DMS 273 (cell line): ENCODE data around the gene FARP1.

Source experiments
- DNase-seq: peaks from one replicate; lab custom pipeline; 2025; ENCODE audit not compliant: unreplicated experiment; lab: John Stamatoyannopoulos, UW

Gene FARP1

DNA sequence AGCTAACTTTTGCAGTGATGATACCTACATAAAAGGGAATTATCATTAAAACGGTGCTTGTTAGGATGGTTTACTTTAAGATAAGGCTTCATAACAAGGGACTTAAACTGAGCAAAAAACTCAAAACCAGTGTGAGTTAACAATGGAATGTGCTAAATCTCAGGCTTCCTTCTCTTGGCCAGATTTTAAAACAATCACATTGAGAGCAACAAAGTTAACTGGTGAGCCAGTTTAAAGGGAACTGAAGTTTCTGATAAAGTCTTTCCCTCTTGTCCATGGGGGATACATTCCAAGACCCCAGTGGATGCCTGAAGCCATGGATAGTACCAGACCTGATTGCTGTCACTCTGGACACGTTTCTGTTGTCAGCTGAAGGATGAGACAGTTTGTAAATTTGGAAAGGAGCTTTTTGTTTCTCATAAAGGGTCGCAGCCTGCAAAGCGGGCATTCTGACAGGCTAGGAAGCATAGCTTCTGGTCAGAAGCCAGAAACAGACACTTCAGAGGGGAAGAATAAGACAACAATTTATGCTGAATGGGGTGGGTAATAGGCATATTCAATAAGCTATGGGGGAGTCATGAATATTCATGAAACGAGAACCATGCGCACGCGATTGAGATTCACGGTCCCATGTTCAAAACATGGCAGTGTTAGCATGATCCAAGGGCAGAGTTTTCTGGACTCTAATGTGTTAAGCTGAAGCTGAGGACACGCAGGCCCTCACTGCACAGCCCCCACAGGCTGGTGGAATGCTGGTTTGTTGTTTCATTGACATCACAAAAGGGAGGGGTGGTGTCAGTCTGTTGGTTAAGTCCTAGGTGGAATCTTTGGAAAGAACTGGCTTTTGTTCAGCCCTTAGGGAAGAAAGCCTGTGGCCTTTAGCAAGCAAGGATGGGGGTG, 184.7 kb downstream of the FARP1 start:
- DNase-seq: no peak

DNA sequence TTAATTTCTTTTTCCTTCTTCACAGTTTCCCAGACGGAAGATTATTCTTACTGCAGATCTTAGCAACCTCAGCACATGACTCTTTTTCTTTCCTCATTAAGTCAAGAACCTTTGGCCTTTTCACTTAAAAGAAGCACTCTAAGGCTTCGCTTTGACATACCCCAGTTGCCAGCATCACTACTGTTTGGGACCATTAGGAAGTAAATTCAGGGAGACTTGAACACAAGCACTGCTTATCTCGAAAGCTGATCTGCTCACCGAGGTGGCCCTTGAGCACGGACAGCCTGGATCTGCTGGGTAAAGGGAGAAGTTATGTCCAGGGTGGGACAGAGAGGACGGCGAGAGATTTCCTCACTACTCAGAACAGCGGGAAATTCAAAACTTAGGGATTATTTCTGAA, 185.6 kb downstream of the FARP1 start:
- DNase-seq: no peak

DNA sequence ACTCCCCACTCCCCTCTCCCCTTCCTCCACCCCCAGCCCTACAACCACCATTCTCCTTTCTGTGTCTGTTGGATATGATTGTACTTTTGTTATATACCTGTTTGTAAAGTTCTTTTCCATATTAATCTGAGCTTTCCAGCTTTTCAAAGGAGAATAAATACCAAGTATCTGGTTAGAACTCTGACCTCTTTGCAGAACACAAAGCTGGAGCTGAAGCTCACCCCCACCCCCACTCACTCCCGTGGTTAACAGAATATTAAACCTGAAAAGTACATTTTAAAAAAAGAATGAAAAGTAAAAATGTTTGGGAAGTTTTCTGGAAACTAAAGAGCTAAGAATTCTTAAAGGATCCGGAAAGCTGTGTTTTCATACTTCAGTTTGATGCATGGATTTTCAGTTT, 189.3 kb downstream of the FARP1 start:
- no peak for DNase-seq

DNA sequence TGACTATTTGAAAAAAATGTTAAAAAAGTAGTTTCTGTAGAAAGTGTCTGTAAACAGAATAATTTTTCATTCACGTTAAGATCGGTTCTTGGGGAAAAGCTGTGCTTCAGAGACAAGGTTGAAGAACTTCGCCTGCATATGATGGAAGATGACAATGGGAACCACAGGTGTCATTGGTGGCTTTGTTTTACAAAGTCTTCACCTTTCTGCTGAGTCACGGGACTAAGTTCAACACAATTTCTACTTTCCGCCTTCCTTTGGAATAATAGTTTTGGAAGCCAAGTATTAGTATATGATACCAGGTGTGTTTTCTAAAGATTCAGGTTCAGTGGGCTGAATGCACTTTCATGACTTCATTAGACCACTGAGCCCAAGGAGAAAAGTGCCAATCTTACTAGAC, 189.8 kb downstream of the FARP1 start:
- DNase-seq: no peak

DNA sequence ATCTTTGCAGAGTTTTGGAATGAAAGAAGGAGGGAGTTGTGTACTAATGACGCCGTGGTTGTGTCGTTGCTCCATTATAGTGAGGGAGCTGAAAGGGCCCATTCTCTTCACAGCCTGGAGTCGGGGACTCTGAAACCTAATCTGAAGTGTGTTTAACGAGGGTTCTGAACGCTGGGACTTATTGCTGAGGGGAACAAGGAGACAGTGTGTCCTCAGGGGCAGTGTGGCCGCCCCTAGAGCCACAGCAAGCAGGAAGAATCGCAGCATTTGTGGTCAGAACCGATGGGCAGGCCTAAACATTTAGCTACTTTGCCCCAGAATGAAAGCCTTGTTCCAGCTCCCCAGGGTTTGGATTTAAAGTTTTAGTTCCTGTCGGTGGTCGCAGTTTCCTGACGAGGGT, 190.6 kb downstream of the FARP1 start:
- no peak for DNase-seq

DNA sequence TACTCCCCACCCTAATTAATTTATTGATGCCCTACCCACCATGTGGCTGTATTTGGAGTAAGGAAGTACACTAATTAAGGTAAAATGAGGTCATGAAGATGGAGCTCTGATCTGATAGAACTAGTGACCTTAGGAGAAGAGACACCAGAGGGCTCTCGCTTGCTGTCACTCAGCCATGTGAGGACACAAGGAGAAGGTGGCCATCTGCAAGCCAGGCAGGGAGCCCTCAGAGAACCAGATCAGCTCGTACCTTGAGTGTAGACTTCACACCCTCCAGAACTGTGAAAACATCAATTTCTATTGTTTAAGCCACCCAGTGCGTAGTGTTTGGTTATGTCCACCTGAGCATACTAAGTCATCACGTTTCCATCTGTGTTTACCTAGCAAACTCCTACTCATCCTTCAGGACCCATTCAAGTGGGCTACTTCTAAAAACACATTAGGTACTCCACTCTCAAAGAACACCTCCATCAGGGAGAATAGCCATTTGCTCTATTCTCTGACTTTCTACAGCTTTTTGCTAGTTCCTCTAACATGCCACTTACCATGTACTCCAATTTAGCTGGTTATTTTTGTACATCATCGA, 191.8 kb downstream of the FARP1 start:
- no peak for DNase-seq

DNA sequence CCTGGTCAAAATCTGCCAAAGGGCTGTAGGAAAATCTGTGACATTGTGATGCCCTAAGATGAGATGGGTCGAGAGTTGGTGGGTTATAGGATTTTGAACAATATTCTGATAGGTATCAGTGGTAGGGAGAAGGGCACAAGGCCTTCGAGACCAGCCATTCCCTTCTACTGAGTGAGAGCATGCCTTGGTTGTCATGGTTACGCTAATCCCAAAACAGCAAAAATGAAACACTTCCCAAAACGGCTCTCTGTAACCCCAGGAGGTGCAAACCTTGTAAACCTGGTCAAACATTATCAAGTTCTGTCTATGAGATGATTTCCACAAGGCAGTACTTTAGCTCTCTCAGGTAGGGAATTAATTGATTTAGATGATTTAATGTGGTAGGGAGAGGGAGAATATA, 192.8 kb downstream of the FARP1 start:
- DNase-seq: no peak

DNA sequence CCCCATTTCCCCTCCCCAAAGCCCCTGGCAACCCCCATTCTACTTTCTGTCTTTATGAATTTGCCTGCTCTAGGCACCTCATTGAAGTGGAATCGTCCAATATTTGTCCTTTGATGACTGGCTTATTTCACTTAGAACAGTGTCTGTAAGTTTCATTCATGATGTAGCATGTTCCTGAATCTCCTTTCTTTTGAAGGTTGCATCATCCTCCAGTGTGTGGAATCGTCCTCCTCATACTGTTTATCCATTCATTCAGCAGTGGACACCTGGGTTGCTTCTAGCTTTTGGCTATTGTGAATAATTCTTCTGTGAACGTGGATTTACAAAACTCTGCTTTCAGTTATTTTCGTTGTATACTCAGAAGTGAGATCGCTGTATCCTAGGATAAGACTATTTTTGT, 195.4 kb downstream of the FARP1 start:
- no peak for DNase-seq

DNA sequence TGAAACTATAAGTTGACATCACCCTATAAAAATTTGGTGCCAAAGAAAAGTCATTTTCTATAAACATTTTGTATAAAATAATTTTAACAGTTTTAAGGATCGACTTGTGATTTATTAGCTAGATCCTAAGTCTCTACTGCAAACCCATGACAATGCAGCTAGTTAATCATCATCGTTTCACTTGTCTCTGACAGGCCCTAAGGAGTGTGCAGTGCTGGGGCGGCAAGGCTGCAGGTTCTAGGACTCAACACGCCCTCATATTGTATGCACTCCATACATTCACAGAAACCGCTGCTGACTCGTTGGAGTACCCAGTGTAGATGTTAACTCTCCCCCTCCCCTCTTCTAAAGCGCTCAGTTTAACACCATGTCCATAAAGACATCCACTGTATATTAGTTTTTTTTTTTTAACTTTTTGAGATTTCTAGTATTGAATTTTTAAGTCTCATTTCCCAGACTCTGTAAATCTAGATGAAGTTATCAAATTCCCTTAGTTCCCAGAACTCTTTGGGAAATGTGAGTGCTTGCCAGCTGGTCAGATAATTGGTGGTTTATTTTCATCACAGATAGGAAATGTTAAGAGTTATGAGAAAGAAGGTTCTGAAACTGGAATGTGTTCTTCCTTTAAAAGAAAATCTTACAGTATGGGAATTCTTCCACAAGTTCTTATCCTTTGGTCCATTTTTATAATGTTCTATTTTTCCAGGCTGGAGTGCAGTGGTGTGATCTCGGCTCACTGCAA, 197.0 kb downstream of the FARP1 start:
- no peak for DNase-seq

DNA sequence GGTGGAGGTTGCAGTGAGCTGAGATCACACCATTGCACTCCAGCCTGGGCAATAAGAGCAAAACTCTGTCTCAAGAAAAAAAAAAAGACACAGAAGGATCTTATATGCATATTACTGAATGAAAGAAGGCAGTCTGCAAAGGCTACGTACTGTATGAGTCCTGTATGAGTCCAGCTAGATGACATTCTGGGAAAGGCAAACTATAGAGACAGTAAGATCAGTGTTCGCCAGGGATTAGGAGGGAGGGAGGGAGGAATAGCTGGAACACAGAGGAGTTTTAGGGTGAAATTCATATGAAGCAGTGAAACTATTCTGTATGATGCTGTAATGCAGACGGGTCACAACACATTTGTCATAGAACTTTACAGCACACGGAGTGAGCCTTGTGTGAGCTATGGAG, 200.1 kb downstream of the FARP1 start:
- no peak for DNase-seq

DNA sequence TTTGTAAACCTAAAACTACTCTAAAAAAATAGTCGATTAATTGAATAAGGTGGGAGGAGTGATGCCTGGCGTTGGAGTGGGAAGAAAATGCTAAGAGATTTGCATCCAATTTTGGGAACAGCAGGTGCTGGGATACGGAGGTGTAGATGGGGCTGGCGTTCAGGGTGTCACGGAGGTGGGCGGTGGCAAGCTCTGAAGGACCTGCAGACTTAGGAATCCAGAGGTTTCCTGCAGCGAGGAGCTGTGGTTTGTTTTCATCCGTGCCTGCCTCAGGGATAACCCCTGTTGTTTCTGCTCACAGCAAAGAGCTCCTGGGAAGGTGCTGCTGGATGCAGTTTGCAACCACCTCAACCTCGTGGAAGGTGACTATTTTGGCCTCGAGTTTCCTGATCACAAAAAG, 200.6 kb downstream of the FARP1 start:
- no peak for DNase-seq

DNA sequence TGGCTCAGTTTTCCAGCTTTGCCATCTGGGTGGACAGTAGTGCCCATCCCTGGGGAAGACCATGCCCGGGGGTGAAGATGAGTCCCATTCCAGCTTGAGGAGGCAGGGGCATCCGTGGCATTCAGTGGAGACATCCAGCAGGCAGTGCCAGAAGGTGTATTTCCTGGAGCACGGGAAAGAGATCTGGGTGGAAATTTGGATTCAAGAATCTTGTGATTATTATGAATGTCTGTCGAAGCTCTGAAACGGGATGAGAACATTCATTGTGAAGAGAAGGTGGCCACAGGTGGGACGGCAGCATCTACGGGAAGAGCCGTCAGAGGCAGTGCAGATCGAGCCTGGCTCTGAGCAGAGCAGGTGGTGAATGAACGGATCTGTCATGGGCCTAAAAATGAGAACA, 201.5 kb downstream of the FARP1 start:
- no peak for DNase-seq

DNA sequence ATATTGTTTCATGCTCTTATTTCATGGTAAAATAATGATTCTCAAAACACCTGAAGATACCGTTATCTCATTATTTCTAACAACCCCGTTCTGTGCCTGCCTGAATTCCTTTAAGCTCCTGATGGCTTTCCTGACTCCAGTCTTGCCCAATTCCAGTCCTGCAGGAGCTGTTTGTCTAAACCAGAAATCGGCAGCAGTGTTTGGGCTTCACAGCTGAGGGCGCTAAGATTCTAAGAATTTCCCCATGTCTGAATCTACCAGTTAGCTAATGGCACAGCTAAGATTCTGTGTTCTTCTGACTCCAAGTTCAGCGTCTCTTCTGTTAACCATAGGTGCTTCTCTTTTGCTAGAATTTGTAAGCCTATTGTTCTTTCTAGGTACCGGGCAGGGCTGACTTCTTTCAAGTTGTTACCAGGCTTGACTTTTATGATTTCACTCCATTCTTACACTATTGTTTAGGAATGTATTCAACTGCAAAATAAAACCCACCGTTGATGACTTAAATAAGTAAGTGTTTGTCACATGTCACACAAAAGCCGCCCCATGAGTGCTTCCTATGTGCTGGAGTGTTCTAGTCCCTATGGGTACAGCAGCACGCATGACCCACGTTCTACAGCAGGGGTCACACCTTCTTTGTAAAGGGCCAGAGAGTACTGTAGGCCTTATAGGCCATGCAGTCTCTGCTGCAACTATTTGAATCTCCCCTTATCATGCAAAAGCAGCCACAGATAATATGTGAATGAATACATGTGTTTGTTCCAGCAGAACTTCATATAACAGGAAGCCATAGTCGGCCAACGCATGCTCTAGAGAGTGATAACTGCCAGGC, 202.4 kb downstream of the FARP1 start:
- DNase-seq: no peak

DNA sequence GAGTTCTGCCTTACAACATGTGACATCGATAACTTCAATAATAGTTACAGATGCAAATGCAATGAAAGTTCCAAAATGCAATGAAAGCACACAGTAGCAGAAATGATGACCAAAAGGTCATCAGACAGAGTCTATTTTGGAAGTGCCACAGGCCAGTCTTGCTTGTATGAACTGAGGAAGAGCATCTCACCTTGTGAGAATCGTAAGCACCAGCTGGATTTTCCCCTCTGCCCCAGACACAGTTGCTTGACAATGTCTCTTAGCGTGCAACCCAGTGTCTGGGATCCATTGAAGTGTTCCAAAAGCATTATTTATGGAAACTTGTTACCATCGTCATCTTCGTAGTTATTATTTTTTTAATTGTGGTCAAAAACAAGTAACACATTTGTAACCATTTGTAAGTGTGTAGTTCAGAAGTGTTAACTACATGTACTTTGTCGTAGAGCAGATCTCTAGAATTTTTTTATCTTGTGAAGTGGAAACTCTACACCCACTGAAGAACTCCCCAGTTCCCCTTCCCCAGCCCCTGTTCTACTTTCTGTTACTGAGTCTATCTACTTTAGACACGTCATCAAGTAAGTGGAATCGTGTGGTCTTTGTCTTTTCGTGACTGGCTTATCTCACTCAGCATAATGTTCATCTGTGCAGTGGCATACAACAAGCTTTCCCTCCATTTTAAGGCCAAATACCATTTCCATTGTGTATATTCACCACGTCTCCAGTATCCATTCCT, 204.2 kb downstream of the FARP1 start:
- DNase-seq: no peak

DNA sequence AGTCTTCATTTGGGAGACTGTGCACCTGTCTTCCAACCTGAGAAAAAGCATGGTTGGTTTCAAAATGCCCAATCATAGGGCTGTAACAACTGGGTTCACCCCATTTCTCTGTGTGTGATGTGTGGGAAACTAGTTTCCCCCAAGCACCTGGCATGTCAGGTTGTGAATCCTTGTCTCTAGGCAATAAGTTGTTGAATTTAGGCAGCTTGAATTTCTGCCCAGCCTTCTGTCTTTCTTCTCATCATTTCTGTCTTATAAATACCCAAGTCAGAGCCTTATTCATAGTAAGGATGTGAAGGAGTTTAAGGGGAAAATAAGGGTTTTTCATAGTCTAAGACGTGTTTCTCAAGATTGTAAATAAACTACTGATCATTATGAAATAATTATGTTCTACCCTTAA, 204.9 kb downstream of the FARP1 start:
- no peak for DNase-seq

DNA sequence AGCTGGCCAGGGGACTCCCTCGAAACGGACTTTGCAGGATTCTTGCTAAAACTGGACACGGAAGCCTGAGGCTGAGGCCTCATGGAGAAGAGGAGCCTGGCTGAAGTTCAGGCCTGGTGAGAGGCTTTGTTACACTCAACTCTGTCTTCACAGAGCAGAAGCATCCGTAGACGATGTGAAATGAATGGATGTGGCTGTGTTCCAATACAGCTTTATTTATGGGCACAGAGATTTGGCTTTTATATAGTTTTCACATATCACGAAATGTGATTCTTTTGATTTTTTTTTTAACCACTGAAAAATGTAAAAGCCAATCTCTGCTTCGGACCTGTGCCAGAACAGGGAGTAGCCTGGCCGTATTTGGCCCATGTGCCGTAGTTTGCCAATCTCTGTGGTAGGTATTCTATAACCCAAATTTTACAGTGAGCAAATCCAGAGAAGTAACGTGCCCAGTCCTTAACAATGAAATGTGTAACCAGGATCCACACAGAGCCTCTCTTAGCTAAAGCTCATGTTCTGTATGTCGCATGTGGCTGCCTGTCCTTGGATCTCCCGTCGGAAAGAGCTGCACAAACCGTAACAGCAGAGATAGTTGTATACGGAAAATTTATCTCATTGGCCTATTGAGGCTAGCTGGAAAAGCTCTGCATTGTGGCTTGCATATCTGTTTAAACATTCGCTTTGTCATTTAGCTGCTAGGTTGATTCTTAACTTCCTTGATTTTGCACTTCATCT, 205.7 kb downstream of the FARP1 start:
- no peak for DNase-seq

DNA sequence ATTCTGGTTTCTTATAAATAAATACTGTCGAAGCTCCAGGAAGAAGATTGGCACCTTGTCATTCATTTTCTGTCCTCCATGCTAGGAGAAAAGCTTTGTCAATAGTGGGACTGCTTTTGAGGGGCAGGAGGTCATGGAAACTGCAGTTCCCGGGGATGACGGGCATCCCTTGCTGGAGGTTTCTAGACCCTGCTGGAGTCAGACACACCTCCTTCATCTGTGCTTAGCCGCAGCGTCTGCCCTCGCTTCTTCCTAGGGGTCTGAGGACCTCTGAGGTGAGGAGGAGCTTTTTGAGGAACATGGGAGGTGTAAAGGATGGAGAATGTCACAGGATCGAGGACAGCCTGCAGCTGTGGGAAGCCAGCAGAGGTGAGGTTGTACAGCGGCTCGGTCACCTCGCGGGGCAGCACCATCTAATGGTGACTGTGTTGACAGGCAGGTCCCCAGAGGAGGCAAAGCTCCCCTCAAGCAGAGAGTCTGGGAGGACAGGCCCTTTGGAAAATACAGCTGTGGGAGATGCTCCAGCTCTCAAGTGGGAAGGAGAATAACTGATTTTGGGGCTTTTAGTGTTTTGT, 206.9 kb downstream of the FARP1 start:
- no peak for DNase-seq

DNA sequence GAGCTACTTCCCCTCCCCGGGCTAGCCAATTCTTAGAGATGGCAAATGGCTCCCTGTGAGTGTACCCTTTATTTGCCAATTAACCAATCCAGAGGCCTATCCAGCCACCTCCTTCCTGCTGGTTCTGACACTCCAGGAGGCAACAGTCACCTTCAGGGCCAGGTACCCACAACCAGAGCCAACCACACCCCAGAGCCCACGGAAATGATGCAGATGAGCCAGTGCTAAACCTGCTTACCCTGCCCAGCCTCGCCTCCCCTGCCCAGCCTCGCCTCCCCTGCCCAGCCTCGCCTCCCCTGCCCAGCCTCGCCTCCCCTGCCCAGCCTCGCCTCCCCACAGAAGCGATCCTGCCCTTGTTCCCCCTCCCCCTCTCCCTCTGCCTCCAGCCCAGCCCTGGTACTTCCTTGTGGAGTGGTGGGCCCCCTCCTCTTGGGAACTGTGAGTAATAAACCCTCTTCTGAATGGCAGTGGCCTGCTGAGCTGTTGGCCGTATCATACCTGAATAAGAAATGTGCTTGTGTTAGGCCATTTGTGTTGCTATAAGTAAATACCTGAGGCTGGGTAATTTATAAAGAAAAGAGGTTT, 207.9 kb downstream of the FARP1 start:
- DNase-seq: no peak

DNA sequence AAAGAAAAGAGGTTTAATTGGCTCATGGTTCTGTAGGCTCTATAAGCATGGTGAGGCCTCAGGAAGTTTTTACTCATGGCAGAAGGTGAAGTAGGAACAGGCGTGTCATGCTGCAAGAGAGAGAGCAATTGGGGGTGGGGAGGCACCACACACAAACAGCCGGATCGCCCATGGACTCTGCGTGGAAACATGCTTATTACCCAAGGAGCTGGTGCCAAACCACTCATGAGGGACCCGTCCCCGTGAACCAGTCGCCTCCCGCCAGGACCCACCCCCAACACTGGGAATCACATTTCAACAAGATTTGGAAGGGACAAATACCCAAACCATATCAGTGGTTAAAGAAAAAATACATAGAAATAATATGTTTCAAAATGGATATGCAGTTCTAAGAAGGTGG, 208.7 kb downstream of the FARP1 start:
- DNase-seq: no peak
